Endothelial cell of umbilical vein (primary cell): ENCODE results near the gene CD47.

Experiments used
- EZH2 ChIP-seq: IDR thresholded peaks from 2 replicates; pipeline ENCODE4 v1.6.1; 2012; ENCODE audit warnings: borderline replicate concordance, low read depth, mild to moderate bottlenecking, moderate library complexity, low read length, inconsistent platforms; ENCODE audit not compliant: severe bottlenecking
- FOS ChIP-seq: IDR thresholded peaks from 2 replicates; pipeline ENCODE4 v1.6.1; 2011; ENCODE audit warnings: mild to moderate bottlenecking, low read length, moderate library complexity, borderline replicate concordance; ENCODE audit not compliant: insufficient read depth
- GATA2 ChIP-seq: IDR thresholded peaks from 2 replicates; pipeline ENCODE4 v1.7.0; 2011; ENCODE audit warnings: low read depth, mild to moderate bottlenecking, moderate library complexity, mixed read lengths, low read length; ENCODE audit not compliant: insufficient read length, insufficient read depth
- JUN ChIP-seq: IDR thresholded peaks from 2 replicates; pipeline ENCODE4 v1.6.1; 2011; ENCODE audit warnings: borderline replicate concordance, low read depth; ENCODE audit not compliant: insufficient read length, insufficient read depth
- MYC ChIP-seq: IDR thresholded peaks from one replicate; pipeline ENCODE4 v1.6.1; 2011; ENCODE audit warnings: mild to moderate bottlenecking, low read depth, low read length
- POLR2A ChIP-seq: IDR thresholded peaks from 2 replicates; pipeline ENCODE4 v1.6.1; 2012; ENCODE audit warnings: low read depth, mild to moderate bottlenecking, control low read depth, low read length
- POLR2AphosphoS5 ChIP-seq: IDR thresholded peaks from 2 replicates; pipeline ENCODE4 v1.6.1; 2012; ENCODE audit warnings: low read depth, mild to moderate bottlenecking, control low read depth, low read length, moderate library complexity; ENCODE audit not compliant: insufficient read depth
- TF ChIP-seq, protein P1 (sequence below): IDR thresholded peaks from 2 replicates; pipeline ENCODE4 v1.6.1; 2011; ENCODE audit not compliant: insufficient read depth, insufficient read length
- TF ChIP-seq, protein P2 (sequence below), 2 donors: IDR thresholded peaks; 1 replicate in 1 of 2; 2 replicates in 1 of 2; pipeline ENCODE4 v1.5.1; 2011; ENCODE audit warnings: low read length in 2 of 2, mild to moderate bottlenecking in 2 of 2, moderate library complexity in 2 of 2, control low read depth in 1 of 2, inconsistent platforms in 1 of 2, low read depth in 1 of 2; ENCODE audit not compliant: insufficient read depth in 1 of 2; ENCODE audit errors: extremely low read depth in 1 of 2

DNA sequence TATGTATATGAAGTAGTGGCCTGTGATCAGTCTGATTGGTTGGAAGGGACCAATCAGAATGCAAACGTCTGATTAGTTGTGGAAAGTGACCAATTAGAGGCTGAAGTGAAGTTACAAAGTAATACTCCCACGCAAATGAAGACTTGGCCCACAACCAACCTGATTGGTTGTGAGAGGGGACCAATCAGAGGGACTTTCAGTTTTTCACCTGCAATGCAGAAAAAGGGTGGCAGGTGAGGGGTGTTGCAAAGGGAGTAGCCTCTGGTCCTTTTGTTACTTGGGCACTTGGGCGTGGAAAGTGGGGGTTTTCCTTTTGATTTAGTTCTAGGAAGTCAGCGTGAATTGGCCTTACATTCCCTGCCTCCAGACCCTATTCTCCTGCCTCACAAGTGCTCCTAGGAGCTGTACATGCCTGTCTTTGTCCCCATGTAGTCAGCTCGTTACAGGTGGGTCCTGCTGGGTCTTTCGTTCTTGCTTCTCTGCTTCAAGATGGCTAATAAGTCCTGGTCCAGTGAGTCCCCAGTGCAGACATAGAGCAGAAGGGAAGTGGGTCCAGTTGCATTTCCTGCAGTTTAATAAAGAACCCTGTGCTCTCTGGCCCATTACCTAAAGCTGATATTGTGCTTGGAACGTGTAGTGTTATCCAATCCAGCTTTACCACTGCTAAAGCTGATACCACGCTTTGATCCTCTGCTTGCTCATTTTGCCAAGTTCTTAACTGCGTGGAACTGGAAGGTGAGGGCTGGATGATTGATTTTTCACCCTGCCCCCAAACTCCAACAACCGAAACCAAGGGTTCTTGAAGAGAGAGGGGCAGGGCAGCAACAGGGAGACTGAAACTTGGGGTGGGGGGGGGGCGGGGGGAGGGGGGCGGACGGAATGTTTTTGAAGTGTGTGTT lies 46.0 kb upstream of the CD47 start:
- no peak for TF ChIP-seq EZH2
- TF ChIP-seq, protein P1, sequence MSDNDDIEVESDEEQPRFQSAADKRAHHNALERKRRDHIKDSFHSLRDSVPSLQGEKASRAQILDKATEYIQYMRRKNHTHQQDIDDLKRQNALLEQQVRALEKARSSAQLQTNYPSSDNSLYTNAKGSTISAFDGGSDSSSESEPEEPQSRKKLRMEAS = no peak
- TF ChIP-seq, protein P2, sequence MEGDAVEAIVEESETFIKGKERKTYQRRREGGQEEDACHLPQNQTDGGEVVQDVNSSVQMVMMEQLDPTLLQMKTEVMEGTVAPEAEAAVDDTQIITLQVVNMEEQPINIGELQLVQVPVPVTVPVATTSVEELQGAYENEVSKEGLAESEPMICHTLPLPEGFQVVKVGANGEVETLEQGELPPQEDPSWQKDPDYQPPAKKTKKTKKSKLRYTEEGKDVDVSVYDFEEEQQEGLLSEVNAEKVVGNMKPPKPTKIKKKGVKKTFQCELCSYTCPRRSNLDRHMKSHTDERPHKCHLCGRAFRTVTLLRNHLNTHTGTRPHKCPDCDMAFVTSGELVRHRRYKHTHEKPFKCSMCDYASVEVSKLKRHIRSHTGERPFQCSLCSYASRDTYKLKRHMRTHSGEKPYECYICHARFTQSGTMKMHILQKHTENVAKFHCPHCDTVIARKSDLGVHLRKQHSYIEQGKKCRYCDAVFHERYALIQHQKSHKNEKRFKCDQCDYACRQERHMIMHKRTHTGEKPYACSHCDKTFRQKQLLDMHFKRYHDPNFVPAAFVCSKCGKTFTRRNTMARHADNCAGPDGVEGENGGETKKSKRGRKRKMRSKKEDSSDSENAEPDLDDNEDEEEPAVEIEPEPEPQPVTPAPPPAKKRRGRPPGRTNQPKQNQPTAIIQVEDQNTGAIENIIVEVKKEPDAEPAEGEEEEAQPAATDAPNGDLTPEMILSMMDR (IDR thresholded peaks at IDR 0.05; ENCODE audit: extremely low read depth in 1 of 2, insufficient read depth in 1 of 2, low read depth in 1 of 2, low read length in 2 of 2) = no peak
- no peak for TF ChIP-seq POLR2AphosphoS5
- no peak for TF ChIP-seq POLR2A
- no peak for TF ChIP-seq JUN
- TF ChIP-seq MYC = no peak
- TF ChIP-seq FOS = no peak
- no peak for TF ChIP-seq GATA2
